ENCODE results near the gene SYT8.

The SYT8 gene

DNA sequence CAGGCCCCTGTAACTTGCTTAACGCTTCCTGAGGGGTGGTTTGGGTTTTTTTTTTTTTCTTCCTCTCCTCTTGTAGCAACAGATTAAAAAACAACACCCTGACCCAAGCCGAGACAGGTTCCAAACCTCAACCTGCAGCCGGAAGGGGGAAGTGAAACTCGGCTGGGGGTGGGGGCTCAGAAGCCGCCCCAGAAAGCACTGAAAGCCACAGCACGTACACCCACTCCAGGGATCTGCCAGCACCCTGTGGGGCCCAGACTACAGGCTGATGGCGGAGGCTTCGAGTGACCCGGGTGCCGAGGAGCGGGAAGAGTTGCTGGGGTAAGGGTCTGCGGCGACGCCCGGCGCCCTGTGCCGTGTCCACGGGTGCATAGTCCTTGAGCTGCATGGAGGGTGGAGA, 18.1 kb downstream of the SYT8 start, which contains the start of gene LSP1:
Gene LSP1 (plus strand): TSS at position 208 of the 400 bp plus-strand sequence. CDS start 61 bp downstream, at position 269.
- no peaks in the 10 kb centered on the region for H3K4me1 ChIP-seq (ENCODE audit: control insufficient read depth, insufficient read depth, low read length)
- no peak within 1 kb of the TSS for H3K27ac ChIP-seq (ENCODE audit: extremely low read depth, low read depth, low read length)
- ChIA-PET POLR2A (no interaction called here), CTCF (interaction anchor here (0.5 to 1.5 kb wide), 2 partner anchors 200 to 298 kb away, joined by 5 to 9 read pairs; no protein-coding TSS in a partner anchor)
- H3K36me3 ChIP-seq (ENCODE audit: control insufficient read depth in 2 of 2, insufficient read depth in 1 of 2, low read length in 2 of 2): no peaks in the 10 kb centered on the region
- no peak within 1 kb of the TSS for H3K4me3 ChIP-seq (ENCODE audit: low read depth, low read length)
- no peak for TF ChIP-seq ZNF837 (tag by site-specific recombination; IDR thresholded peaks at IDR 0.05)
- TF ChIP-seq YY2 (tag by site-specific recombination; IDR thresholded peaks at IDR 0.05): no peak
- no peak for TF ChIP-seq ZNF324 (tag by site-specific recombination; IDR thresholded peaks at IDR 0.05)
- TF ChIP-seq HIC1 (tag by site-specific recombination; IDR thresholded peaks at IDR 0.05): no peak
- TF ChIP-seq ZNF76 (tag by site-specific recombination; IDR thresholded peaks at IDR 0.05; ENCODE audit: borderline replicate concordance, low read depth): no peak
- no peak for TF ChIP-seq ZNF16 (tag by site-specific recombination; IDR thresholded peaks at IDR 0.05; ENCODE audit: low read depth)
- TF ChIP-seq ZFP37 (tag by site-specific recombination; IDR thresholded peaks at IDR 0.05): no peak
- TF ChIP-seq ZNF529 (tag by site-specific recombination; IDR thresholded peaks at IDR 0.05; ENCODE audit: insufficient replicate concordance): no peak
- no peak for TF ChIP-seq GFI1B (tag by site-specific recombination; IDR thresholded peaks at IDR 0.05)
- TF ChIP-seq, protein P1, sequence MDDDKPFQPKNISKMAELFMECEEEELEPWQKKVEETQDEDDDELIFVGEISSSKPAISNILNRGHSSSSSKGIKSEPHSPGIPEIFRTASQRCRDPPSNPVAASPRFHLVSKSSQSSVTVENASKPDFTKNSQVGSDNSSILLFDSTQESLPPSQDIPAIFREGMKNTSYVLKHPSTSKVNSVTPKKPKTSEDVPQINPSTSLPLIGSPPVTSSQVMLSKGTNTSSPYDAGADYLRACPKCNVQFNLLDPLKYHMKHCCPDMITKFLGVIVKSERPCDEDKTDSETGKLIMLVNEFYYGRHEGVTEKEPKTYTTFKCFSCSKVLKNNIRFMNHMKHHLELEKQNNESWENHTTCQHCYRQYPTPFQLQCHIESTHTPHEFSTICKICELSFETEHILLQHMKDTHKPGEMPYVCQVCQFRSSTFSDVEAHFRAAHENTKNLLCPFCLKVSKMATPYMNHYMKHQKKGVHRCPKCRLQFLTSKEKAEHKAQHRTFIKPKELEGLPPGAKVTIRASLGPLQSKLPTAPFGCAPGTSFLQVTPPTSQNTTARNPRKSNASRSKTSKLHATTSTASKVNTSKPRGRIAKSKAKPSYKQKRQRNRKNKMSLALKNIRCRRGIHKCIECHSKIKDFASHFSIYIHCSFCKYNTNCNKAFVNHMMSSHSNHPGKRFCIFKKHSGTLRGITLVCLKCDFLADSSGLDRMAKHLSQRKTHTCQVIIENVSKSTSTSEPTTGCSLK (tag by site-specific recombination; IDR thresholded peaks at IDR 0.05): no peak
- no peak for TF ChIP-seq ZNF518A (tag by site-specific recombination; conservative IDR thresholded peaks at IDR 0.05; ENCODE audit: low read depth)
- TF ChIP-seq HOXC10 (CRISPR knock-in tag; IDR thresholded peaks at IDR 0.05): no peak
- no peak for TF ChIP-seq ZSCAN23 (tag by site-specific recombination; IDR thresholded peaks at IDR 0.05)
- no peak for TF ChIP-seq MYNN (tag by site-specific recombination; IDR thresholded peaks at IDR 0.05; ENCODE audit: borderline replicate concordance)
- H3K9me3 ChIP-seq (ENCODE audit: control insufficient read depth, insufficient read depth, low read depth, low read length): no peaks in the 10 kb centered on the region

DNA sequence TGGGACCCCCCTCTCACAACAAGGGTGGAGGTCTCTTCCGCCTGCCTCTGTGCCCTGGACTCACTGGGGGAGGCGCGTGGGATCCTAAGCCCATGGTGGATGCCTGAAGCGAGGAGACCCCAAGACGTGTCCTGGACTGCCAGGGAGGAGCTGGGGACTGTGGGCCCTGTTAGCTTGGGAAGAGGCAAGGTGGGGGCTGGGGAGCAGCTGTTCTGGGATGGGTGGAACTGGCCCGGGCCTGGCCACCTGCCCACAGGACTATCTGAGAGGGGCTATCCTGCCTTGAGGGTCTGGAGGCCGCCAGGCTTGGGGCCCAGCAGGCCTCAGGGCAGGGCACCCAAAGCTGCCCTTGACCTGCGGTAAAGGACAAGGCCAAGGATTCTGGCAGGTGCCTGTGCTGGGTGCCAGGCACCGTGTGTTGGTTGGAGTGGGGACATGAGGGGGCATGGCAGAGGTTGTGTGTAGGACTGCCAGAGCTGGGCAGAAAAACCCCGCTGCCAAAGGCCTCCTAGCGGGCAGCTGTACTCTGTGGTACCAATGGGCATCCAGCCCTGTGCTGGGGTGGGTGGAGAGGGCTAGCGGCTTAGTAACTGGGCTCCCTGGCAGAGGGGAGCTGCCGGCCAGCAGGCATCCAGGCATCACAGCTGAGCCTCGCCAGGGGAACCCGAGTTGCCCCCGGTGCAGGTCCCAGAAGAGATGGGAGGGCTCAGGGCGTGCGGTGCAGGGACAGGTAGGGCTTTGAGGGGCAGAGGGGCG, 18.8 kb downstream of the SYT8 start:
- ChIA-PET POLR2A (no interaction called here), CTCF (interaction anchor here (0.5 to 0.6 kb wide), 3 partner anchors 201 to 298 kb away, joined by 3 to 5 read pairs (median 4); no protein-coding TSS in a partner anchor)
- Histone ChIP-seq H3K4me3 (ENCODE audit: low read depth, low read length) (no peak overlapping the region), H3K9me3 (ENCODE audit: control insufficient read depth, insufficient read depth, low read depth, low read length) (no peaks in the 10 kb centered on the region), H3K4me1 (ENCODE audit: control insufficient read depth, insufficient read depth, low read length) (no peaks in the 10 kb centered on the region), H3K36me3 (ENCODE audit: control insufficient read depth in 2 of 2, insufficient read depth in 1 of 2, low read length in 2 of 2) (no peaks in the 10 kb centered on the region), H3K27ac (ENCODE audit: extremely low read depth, low read depth, low read length) (no peak overlapping the region)
- TF ChIP-seq, protein P2, sequence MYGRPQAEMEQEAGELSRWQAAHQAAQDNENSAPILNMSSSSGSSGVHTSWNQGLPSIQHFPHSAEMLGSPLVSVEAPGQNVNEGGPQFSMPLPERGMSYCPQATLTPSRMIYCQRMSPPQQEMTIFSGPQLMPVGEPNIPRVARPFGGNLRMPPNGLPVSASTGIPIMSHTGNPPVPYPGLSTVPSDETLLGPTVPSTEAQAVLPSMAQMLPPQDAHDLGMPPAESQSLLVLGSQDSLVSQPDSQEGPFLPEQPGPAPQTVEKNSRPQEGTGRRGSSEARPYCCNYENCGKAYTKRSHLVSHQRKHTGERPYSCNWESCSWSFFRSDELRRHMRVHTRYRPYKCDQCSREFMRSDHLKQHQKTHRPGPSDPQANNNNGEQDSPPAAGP (tag by site-specific recombination; IDR thresholded peaks at IDR 0.05): no peak
- no peak for TF ChIP-seq KLF9 (tag by site-specific recombination; IDR thresholded peaks at IDR 0.05; ENCODE audit: low read depth)
- no peak for TF ChIP-seq ZNF610 (tag by site-specific recombination; IDR thresholded peaks at IDR 0.05; ENCODE audit: borderline replicate concordance)
- TF ChIP-seq ZNF223 (tag by site-specific recombination; IDR thresholded peaks at IDR 0.05): no peak
- TF ChIP-seq ZFP69B (tag by site-specific recombination; IDR thresholded peaks at IDR 0.05): no peak
- TF ChIP-seq ZNF623 (tag by site-specific recombination; IDR thresholded peaks at IDR 0.05): no peak
- no peak for TF ChIP-seq ZNF521 (tag by site-specific recombination; IDR thresholded peaks at IDR 0.05)
- TF ChIP-seq ZNF785 (tag by site-specific recombination; IDR thresholded peaks at IDR 0.05): no peak
- no peak for TF ChIP-seq ZNF621 (tag by site-specific recombination; IDR thresholded peaks at IDR 0.05)

Data from HEK293 (cell line).